ENCODE results near the gene ACTR2. TPM values are rescaled to one million over a fixed set of nuclear protein-coding genes. Genes with fewer than 3 reads are reported as not detected.
A peak's percentile ranks its signal among the peaks of the same experiment; 100 is the strongest.
"Not testable (repeated sequence)": the region's sequence is repeated elsewhere in the genome, so short reads cannot be mapped to it uniquely, and the experiment has no call there.

ACTR2 gene
- total RNA-seq, 1 donor from 2014 or later: 285 TPM

DNA sequence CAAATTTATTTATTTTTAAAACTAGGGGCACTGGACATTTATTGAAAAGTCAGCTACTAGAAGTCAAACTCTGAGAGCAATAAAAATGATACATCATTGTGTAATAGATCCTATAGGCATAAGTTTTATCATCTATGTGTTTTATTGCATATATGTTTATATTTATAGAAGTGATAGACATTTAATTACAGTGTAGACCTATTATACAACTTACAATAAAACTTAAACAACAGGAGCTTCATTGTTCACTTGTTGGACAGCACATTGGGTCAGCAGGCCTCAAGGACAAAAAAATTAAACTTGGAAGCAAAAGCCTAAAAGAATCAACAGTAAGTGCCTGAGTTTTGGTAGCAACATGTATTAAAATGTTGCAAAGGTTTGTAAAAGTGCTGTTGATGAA is 15.0 kb upstream of the ACTR2 start:
- H3K27me3 Mint-ChIP-seq (ENCODE audit: insufficient read depth): no peaks in the 10 kb centered on the region
- no peaks in the 10 kb centered on the region for H3K36me3 Mint-ChIP-seq (ENCODE audit: low read depth)
- H3K9me3 Mint-ChIP-seq: no peaks in the 10 kb centered on the region
- H3K27ac Mint-ChIP-seq: no peak overlapping the region
- intact Hi-C loops (cut with micrococcal nuclease): no loop called here
- H3K4me3 Mint-ChIP-seq: no peak overlapping the region
- DNase-seq (ENCODE audit: low spot score): no peak
- no peaks in the 10 kb centered on the region for H3K4me1 Mint-ChIP-seq (ENCODE audit: low read depth)

DNA sequence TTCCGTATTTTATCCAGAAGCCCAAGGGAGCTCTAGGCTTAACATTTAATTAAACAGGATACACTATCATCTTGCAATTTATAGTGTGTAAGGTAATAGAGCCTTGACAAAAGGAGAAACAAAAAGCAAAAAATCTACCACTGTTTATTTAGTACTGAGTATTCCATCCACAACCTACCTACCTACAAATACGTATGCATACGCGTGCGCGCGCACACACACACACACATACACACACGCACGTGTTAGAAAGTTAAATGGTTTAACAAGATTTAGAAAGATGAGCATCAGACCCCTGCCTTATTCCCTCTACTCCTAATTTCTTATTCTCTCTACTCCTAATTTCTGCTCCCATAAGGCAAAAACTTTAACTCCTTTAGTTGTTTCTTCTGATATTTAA is 14.6 kb upstream of the ACTR2 start:
- no peaks in the 10 kb centered on the region for H3K4me1 Mint-ChIP-seq (ENCODE audit: low read depth)
- DNase-seq (ENCODE audit: low spot score): no peak
- no peaks in the 10 kb centered on the region for H3K9me3 Mint-ChIP-seq
- intact Hi-C loops (cut with micrococcal nuclease): no loop called here
- H3K36me3 Mint-ChIP-seq (ENCODE audit: low read depth): no peaks in the 10 kb centered on the region
- H3K27me3 Mint-ChIP-seq (ENCODE audit: insufficient read depth): no peaks in the 10 kb centered on the region
- H3K4me3 Mint-ChIP-seq: no peak overlapping the region
- H3K27ac Mint-ChIP-seq: no peak overlapping the region

DNA sequence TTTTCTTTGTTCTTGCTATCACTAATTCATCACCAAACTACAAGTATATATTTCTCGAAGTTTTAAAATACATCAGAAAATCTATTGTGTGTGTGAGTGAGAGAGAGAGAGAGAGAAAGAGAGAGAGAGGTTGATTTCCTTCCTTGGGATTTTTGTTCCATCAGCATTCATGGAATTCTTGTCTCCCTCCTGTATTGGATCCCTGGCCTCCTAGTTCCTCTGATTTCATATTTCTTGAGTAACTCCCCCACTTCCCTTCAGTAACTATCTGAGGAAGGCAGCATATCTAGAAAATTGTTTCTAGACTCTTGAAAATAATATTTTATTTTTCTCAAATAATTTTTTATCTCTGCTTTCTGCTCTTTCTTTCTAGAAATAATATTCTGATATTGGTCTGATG is 13.3 kb upstream of the ACTR2 start:
- peaks cover 2% of the 10 kb centered on the region for H3K36me3 Mint-ChIP-seq (ENCODE audit: low read depth)
- intact Hi-C loops (cut with micrococcal nuclease): no loop called here
- no peaks in the 10 kb centered on the region for H3K9me3 Mint-ChIP-seq
- no peaks in the 10 kb centered on the region for H3K27me3 Mint-ChIP-seq (ENCODE audit: insufficient read depth)
- H3K4me1 Mint-ChIP-seq (ENCODE audit: low read depth): no peaks in the 10 kb centered on the region
- H3K27ac Mint-ChIP-seq: no peak overlapping the region
- DNase-seq (ENCODE audit: low spot score): no peak
- no peak overlapping the region for H3K4me3 Mint-ChIP-seq

DNA sequence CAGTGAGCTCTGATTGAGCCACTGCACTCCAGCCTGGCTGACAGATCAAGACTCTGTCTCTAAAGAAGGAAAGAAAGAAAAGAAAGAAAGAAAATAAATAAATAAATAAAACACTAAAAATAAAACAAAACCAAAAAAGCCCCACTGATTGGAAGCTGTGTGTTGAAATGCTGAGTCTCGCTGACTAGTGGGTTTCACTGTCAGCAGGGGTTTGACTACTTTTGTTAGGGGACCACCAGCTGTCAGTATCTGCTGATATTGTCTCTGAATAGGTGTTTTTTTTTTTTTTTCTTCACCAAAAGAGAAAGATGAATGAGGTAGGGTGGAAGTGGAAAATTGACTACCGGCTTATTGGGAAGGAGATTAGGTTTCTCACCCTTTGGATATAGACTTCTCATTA is 12.8 kb upstream of the ACTR2 start:
- Mint-ChIP-seq H3K9me3 (no peaks in the 10 kb centered on the region), H3K27me3 (ENCODE audit: insufficient read depth) (no peaks in the 10 kb centered on the region), H3K36me3 (ENCODE audit: low read depth) (peaks cover 3% of the 10 kb centered on the region), H3K27ac (no peak overlapping the region), H3K4me3 (no peak overlapping the region), H3K4me1 (ENCODE audit: low read depth) (no peaks in the 10 kb centered on the region)
- intact Hi-C loops (cut with micrococcal nuclease): no loop called here
- no peak for DNase-seq (ENCODE audit: low spot score)

DNA sequence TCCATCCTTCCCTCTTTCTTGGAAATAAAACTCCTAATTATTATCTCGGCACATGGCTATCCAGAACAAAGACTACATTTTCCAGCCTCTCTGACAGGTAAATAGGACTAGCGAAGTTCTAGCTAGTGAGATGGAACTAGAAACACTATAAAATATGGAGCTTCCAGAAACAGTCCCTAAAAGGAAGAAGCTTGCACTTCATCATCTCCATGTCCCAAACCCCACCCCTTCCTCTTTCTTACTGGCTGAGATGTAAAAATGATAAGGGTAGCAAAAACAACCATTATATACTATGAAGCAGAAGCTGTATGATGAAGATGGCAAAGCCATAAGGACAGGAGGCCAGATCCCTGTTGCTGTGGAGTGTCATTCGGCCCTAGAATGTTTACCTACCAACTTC is 11.7 kb upstream of the ACTR2 start:
- DNase-seq (ENCODE audit: low spot score): no peak

DNA sequence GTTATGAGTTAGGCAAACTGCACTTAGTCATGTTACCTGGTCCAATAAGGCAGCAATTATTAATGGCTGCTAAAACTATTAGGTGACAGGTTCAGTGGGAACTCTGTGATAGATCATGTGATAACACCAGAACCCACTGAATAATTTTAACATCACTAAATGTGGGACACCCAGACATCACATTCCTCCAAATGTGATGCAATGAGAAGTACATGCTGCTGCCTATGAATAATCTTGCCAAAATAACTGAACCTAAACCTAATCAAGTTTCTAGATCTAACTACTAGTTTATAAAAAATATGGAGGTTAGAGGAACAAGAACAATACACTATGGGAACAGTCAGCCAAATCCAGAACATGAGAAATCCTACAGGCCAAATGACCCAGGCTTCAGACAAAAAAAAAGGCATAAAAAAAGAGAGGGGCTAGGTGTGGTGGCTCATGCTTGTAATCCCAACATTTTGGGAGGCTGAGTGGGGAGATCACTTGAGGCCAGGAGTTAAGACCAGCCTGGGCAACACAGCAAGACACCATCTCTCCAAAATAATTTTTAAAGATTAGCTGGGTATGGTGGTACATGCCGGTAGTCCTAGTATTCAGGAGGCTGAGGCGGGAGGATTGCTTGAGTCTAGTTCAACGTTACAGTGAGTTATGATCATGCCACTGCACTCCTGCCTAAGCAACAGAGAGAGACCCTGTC is 7.0 kb upstream of the ACTR2 start:
- DNase-seq (ENCODE audit: low spot score): no peak
- H3K36me3 Mint-ChIP-seq (ENCODE audit: low read depth): peaks cover 3% of the 10 kb centered on the region
- H3K27me3 Mint-ChIP-seq (ENCODE audit: insufficient read depth): no peaks in the 10 kb centered on the region
- intact Hi-C loops (cut with micrococcal nuclease): no loop called here
- no peaks in the 10 kb centered on the region for H3K4me1 Mint-ChIP-seq (ENCODE audit: low read depth)
- no peak overlapping the region for H3K4me3 Mint-ChIP-seq
- H3K27ac Mint-ChIP-seq: no peak overlapping the region
- H3K9me3 Mint-ChIP-seq: no peaks in the 10 kb centered on the region

More for the DNA sequence above, 11.7 kb upstream of the ACTR2 start:
- H3K36me3 Mint-ChIP-seq (ENCODE audit: low read depth): peaks cover 3% of the 10 kb centered on the region
- no peaks in the 10 kb centered on the region for H3K27me3 Mint-ChIP-seq (ENCODE audit: insufficient read depth)
- intact Hi-C loops (cut with micrococcal nuclease): no loop called here
- H3K4me1 Mint-ChIP-seq (ENCODE audit: low read depth): no peaks in the 10 kb centered on the region
- no peak overlapping the region for H3K4me3 Mint-ChIP-seq
- H3K9me3 Mint-ChIP-seq: no peaks in the 10 kb centered on the region
- H3K27ac Mint-ChIP-seq: peak overlapping the region; percentile 15

DNA sequence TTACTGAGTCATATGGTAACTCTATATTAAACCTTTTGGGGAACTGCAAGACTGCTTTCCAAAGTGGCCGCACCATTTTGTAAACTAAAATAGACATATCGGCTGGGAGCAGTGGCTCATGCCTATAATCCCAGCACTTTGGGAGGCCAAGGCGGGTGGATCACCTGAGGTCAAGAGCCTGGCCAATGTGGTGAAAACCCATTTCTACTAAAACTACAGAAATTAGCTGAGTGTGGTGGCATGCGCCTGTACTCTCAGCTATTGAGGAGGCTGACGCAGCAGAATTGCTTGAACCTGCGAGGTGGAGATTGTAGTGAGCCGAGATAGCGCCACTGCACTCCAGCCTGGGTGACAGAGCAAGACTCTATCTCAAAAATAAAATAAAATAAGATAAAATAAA is 6.4 kb upstream of the ACTR2 start:
- H3K4me1 Mint-ChIP-seq (ENCODE audit: low read depth); H3K36me3 Mint-ChIP-seq (ENCODE audit: low read depth); DNase-seq (ENCODE audit: low spot score); H3K4me3 Mint-ChIP-seq; intact Hi-C loops (cut with micrococcal nuclease); H3K9me3 Mint-ChIP-seq; H3K27ac Mint-ChIP-seq; H3K27me3 Mint-ChIP-seq (ENCODE audit: insufficient read depth): not testable (repeated sequence)

DNA sequence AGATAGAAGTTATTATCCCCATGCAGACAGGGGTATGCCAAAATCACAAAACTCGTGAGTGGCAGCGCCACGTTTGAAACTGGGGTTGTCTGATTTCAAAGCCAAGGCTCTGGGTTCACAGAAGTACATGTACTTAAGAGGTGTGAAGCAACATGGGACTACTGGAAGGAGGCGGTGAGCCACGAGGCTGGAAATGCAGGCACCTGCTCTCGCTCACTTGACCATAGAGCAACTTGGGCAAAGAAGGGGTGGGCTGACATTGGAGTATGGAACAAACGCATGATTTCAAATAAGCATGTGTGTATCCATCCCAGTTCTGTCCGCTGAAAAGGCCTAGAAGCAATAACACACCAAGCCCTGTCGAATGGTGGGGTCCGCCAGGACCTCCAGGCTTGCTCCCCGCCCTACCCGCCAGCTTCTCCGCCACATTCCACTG is 593 bp upstream of the ACTR2 start:
- Mint-ChIP-seq H3K36me3 (ENCODE audit: low read depth) (peaks cover 11% of the 10 kb centered on the region), H3K9me3 (no peaks in the 10 kb centered on the region), H3K4me3 (peak overlapping the region; percentile 97), H3K4me1 (ENCODE audit: low read depth) (peaks cover 30% of the 10 kb centered on the region), H3K27ac (peak overlapping the region; percentile 99), H3K27me3 (ENCODE audit: insufficient read depth) (no peaks in the 10 kb centered on the region)
- peak; percentile 14 for DNase-seq (ENCODE audit: low spot score)
- intact Hi-C loops (cut with micrococcal nuclease): loop anchor here (1.0 to 5.0 kb wide), 9 partner anchors 74 to 1639 kb away; partner anchors contain the start of genes MDH1, RAB1A, UGP2 and WDPCP

DNA sequence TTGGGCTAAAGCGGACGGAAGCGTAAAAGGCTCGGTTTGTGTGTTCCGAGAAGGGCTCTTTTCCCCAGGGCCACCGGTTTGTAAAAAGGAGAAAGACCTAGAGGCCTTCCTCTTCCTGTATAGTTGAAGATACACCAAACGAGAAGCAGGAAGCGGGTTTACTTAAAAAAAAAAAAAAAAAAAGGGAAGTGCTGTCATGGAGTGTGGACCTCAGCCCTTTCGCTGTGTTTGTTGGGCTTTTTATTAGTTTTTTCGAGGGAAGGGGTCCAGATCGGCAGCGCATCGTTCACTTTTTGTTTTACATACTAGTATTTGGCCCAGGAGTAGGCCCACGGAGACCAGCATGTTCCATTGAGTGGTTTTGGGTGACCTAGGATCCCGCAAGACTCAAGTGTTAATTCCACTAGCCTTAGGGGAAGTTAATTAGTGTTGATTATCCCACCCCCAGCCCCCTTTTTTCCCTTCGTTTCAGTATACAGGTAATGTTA is 676 bp downstream of the ACTR2 start:
- peak overlapping the region; percentile 98 for H3K4me3 Mint-ChIP-seq
- peak overlapping the region; percentile 96 for H3K27ac Mint-ChIP-seq
- H3K27me3 Mint-ChIP-seq (ENCODE audit: insufficient read depth): no peaks in the 10 kb centered on the region
- H3K36me3 Mint-ChIP-seq (ENCODE audit: low read depth): peaks cover 13% of the 10 kb centered on the region
- DNase-seq (ENCODE audit: low spot score): peak; percentile 51
- intact Hi-C loops (cut with micrococcal nuclease): loop anchor here (1.0 to 5.0 kb wide), 3 partner anchors 204 to 1386 kb away; partner anchors contain the start of genes SPRED2 and UGP2
- no peaks in the 10 kb centered on the region for H3K9me3 Mint-ChIP-seq
- peaks cover 39% of the 10 kb centered on the region for H3K4me1 Mint-ChIP-seq (ENCODE audit: low read depth)

DNA sequence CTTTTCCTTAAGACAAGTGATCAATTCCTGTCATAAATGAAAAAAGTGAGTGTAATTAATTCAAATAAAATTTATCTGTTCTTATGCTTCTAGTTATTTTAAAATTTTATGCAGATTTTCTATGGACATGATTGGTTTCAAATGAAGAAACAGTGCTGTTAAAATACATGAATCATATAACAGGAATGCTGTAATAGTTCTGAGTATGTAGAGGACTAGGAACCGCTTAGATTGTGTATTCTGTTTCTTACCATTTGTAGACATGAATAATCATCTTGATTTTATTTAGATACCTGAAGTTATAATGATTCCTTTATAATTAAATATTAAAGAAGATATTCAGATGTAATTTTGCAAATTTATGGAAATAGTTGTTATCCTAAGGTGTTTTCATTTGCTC is 3.5 kb downstream of the ACTR2 start:
- no peaks in the 10 kb centered on the region for H3K27me3 Mint-ChIP-seq (ENCODE audit: insufficient read depth)
- H3K36me3 Mint-ChIP-seq (ENCODE audit: low read depth): peaks cover 18% of the 10 kb centered on the region
- H3K27ac Mint-ChIP-seq: no peak overlapping the region
- H3K4me1 Mint-ChIP-seq (ENCODE audit: low read depth): peaks cover 52% of the 10 kb centered on the region
- intact Hi-C loops (cut with micrococcal nuclease): loop anchor here (5.0 kb wide), 1 partner anchor 151 kb away; no protein-coding TSS in a partner anchor
- no peaks in the 10 kb centered on the region for H3K9me3 Mint-ChIP-seq
- DNase-seq (ENCODE audit: low spot score): no peak
- no peak overlapping the region for H3K4me3 Mint-ChIP-seq

DNA sequence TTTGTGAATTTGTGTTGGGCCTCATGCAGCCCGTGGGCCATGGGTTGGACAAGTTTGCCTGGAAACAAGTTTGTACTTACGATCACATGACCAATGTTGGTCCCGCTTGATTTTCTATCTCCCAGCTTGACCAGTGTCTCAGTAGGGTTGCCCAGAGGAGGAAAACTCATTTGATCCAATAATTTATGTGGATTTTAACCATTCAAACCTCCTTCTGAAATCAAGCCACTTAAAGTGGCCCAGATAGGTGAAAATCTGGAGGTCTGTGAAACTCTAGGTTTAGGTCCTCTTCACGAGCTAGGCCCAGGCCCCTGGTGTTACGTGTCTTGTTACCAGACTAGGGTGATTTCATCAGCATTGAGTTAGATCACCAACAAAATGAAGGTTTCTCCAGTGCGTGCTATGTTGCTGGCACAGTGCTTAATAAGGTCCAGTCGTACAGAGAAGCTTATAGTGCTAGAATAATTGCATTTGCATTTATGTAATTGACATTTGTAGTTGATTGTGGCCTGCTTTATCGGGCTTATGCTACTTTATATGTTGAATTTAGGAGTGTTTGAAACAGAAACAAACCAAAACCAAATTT is 4.4 kb downstream of the ACTR2 start:
- H3K4me3 Mint-ChIP-seq: peak overlapping the region; percentile 58
- H3K36me3 Mint-ChIP-seq (ENCODE audit: low read depth): peaks cover 16% of the 10 kb centered on the region
- H3K27ac Mint-ChIP-seq: peak overlapping the region; percentile 21
- no peaks in the 10 kb centered on the region for H3K9me3 Mint-ChIP-seq
- peaks cover 43% of the 10 kb centered on the region for H3K4me1 Mint-ChIP-seq (ENCODE audit: low read depth)
- H3K27me3 Mint-ChIP-seq (ENCODE audit: insufficient read depth): no peaks in the 10 kb centered on the region
- no peak for DNase-seq (ENCODE audit: low spot score)
- intact Hi-C loops (cut with micrococcal nuclease): loop anchor here (1.0 to 5.0 kb wide), 2 partner anchors 69 to 150 kb away; no protein-coding TSS in a partner anchor

DNA sequence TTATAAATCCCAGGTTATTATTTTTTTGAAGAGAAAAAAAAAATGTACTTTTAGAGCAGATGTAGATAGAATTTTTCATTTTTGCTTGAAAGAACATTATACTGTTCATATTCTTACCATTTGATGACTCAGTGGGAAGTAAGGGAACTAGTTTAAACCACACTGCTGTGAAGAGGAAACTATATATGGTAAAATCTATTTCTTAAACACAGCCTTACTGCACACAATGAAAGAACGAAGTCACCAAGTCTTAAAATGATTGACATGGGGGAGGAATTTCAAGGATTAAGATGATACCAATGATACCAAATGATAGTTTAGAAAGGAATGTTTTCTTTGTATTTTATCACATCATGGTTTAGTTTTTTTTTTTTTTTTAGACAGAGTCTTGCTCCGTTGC is 5.0 kb downstream of the ACTR2 start:
- Mint-ChIP-seq H3K4me1 (ENCODE audit: low read depth) (peaks cover 42% of the 10 kb centered on the region), H3K27me3 (ENCODE audit: insufficient read depth) (no peaks in the 10 kb centered on the region), H3K36me3 (ENCODE audit: low read depth) (peaks cover 14% of the 10 kb centered on the region), H3K27ac (peak overlapping the region; percentile 21), H3K4me3 (peak overlapping the region; percentile 58), H3K9me3 (no peaks in the 10 kb centered on the region)
- intact Hi-C loops (cut with micrococcal nuclease): loop anchor here (1.0 to 5.0 kb wide), 2 partner anchors 69 to 150 kb away; no protein-coding TSS in a partner anchor
- DNase-seq (ENCODE audit: low spot score): no peak

DNA sequence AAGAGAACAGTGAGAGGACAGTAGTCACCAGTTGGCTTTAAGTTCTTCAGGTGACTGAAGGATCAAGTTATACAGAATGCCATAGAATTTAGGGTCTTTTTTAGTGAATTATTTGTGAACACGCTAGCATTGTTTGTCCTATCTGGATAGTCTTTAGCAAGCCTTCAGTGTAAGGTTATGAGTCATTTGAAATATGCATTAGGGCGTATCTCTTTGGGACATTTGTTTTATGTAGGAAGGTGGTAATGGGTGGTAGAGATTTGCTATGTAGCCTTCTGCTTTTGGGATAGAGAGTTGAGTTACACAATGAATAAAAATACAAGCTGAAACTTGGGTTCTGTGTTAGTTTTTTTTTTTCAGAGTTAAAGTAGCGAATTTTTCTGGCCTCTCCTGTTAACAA is 13.0 kb downstream of the ACTR2 start:
- no peak for DNase-seq (ENCODE audit: low spot score)
- Mint-ChIP-seq H3K36me3 (ENCODE audit: low read depth) (peaks cover 22% of the 10 kb centered on the region), H3K27me3 (ENCODE audit: insufficient read depth) (no peaks in the 10 kb centered on the region), H3K27ac (no peak overlapping the region), H3K4me3 (no peak overlapping the region), H3K9me3 (no peaks in the 10 kb centered on the region), H3K4me1 (ENCODE audit: low read depth) (peaks cover 10% of the 10 kb centered on the region)
- intact Hi-C loops (cut with micrococcal nuclease): no loop called here

All from activated T-helper 1 cell treated with anti-CD3 and anti-CD28 coated beads, Interleukin-12 subunit alpha, Interleukin-12 subunit beta, Interleukin-2, Interleukin-4 antibody, amounts not matched to agents 30 ng/mL and 10 ng/mL and 1 ng/mL, durations not matched to agents 14 hours and 24 hours and 36 hours (primary cell).